Measurements from ENCODE around the gene GIN1.
"Not testable (repeated sequence)": the region's sequence is repeated elsewhere in the genome, so short reads cannot be mapped to it uniquely, and the experiment has no call there.

GIN1 gene

GRCh38 chr5:103090791-103091190 is 29.1 kb downstream of the GIN1 start:
- ChIA-PET CTCF (interaction anchor here (0.7 kb wide), 1 partner anchor 28 kb away, joined by 3 read pairs; no protein-coding TSS in a partner anchor), POLR2A (no interaction called here)
- TF ChIP-seq, protein P1, sequence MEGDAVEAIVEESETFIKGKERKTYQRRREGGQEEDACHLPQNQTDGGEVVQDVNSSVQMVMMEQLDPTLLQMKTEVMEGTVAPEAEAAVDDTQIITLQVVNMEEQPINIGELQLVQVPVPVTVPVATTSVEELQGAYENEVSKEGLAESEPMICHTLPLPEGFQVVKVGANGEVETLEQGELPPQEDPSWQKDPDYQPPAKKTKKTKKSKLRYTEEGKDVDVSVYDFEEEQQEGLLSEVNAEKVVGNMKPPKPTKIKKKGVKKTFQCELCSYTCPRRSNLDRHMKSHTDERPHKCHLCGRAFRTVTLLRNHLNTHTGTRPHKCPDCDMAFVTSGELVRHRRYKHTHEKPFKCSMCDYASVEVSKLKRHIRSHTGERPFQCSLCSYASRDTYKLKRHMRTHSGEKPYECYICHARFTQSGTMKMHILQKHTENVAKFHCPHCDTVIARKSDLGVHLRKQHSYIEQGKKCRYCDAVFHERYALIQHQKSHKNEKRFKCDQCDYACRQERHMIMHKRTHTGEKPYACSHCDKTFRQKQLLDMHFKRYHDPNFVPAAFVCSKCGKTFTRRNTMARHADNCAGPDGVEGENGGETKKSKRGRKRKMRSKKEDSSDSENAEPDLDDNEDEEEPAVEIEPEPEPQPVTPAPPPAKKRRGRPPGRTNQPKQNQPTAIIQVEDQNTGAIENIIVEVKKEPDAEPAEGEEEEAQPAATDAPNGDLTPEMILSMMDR (IDR thresholded peaks at IDR 0.05; ENCODE audit: insufficient read depth, low read length, missing control alignments): no peak
- H3K4me3 ChIP-seq (ENCODE audit: low read depth, low read length): no peak overlapping the region
- no peak for DNase-seq (ENCODE audit: low read depth, low spot score)

GRCh38 chr5:103089272-103089671 is 30.7 kb downstream of the GIN1 start:
- no peak for DNase-seq (ENCODE audit: low read depth, low spot score)
- no peak overlapping the region for H3K4me3 ChIP-seq (ENCODE audit: low read depth, low read length)
- ChIA-PET POLR2A (no interaction called here), CTCF (no interaction called here)
- TF ChIP-seq, protein P1 (IDR thresholded peaks at IDR 0.05; ENCODE audit: insufficient read depth, low read length, missing control alignments): no peak

DNA sequence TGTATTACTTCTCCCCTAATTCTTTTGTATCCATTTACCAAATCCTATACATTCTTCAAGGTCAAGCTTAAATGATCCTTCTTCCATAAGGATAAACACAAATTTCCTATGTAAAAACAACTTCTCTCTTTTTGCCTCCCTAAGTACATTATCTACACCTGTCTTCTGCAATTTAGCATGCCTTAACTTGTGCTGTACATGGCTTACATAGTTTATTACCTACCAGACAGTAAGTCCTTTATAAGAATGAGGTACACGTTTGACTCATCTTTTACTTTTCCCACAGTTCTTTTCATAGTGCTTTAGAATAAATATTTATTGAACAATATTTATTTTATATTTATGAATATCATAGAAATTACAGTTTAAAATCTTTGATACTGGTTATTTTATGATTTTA is 33.4 kb downstream of the GIN1 start:
- no peak overlapping the region for H3K4me3 ChIP-seq (ENCODE audit: low read depth, low read length)
- TF ChIP-seq, protein P1 (IDR thresholded peaks at IDR 0.05; ENCODE audit: insufficient read depth, low read length, missing control alignments): no peak
- CTCF ChIA-PET: no interaction called here
- DNase-seq (ENCODE audit: low read depth, low spot score): no peak
- POLR2A ChIA-PET: no interaction called here

DNA sequence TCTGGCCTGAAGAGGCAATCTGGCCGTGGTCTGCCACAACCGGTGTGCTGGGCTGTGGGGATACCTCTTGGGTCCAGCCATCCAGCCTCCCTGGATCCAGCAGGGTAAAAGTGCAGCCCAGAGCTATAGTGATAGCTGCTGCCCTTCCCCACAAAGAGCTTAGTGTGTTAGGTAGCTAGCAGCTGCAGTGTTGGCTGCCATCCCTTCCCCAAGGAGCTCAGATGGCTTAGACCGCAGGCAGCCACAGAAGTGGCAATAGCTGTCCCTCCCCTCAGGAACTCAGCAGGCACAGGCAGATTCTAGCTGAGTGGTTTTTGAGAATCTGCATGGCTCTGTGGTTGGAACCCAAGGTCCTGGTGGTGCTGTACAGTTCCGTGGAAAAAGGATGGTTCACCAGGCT is 40.1 kb downstream of the GIN1 start:
- ChIA-PET CTCF (no interaction called here), POLR2A (no interaction called here)
- TF ChIP-seq, protein P1 (IDR thresholded peaks at IDR 0.05; ENCODE audit: insufficient read depth, low read length, missing control alignments): no peak
- no peak overlapping the region for H3K4me3 ChIP-seq (ENCODE audit: low read depth, low read length)
- no peak for DNase-seq (ENCODE audit: low read depth, low spot score)

DNA sequence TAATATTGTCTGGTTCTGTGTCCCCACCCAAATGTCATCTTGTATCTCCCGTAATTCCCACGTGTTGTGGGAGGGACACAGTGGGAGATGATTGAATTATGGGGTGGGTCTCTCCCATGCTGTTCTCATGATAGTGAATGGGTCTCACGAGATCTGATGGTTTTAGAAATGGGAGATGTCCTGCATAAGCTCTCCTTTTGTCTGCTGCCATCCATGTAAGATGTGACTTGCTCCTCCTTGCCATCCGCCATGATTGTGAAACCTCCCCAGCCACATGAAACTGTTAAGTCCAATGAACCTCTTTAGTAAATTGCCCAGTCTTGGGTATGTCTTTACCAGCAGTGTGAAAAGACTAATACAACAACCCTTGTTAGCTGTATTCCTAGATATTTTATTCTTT is 44.5 kb downstream of the GIN1 start:
- DNase-seq (ENCODE audit: low read depth, low spot score): no peak
- CTCF ChIA-PET: no interaction called here
- TF ChIP-seq, protein P1 (IDR thresholded peaks at IDR 0.05; ENCODE audit: insufficient read depth, low read length, missing control alignments): no peak
- no peak overlapping the region for H3K4me3 ChIP-seq (ENCODE audit: low read depth, low read length)
- POLR2A ChIA-PET: no interaction called here

DNA sequence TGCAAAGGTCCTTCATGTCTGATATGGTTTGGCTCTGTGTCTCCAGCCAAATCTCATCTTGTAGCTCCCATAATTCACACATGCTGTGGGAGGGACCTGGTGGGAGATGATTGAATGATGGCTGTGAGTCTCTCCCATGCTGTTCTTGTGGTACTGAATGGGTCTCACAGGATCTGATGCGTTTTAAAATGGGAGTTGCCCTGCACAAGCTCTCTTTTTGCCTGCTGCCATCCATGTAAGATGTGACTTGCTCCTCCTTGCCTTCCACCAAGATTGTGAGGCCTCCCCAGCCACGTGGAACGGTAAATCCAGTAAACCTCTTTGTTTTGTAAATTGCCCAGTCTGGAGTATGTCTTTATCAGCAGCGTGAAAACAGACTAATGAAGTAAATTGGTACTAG is 46.4 kb downstream of the GIN1 start:
- DNase-seq (ENCODE audit: low read depth, low spot score); POLR2A ChIA-PET; CTCF ChIA-PET; H3K4me3 ChIP-seq (ENCODE audit: low read depth, low read length): not testable (repeated sequence)

DNA sequence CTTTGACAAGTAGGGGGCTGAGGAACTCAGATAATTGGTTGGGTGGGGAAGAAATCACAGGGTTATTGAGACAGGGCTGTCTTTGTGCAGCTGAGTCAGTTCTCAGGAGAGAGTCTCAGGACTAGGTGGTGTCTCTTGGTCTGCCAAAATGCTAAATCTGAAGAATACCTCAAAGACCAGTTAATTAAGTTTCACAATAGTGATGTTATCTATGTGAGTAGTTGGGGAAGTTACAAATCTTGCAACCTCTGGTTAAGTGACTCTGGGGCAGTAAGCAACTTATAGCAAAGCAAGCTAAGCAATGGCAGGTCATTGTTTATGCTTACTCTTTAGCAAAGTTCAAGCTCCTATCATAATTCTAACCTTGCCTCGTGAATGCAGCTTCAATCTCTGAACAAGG is 53.6 kb downstream of the GIN1 start:
- ChIA-PET CTCF (no interaction called here), POLR2A (no interaction called here)
- H3K4me3 ChIP-seq (ENCODE audit: low read depth, low read length): no peak overlapping the region
- no peak for DNase-seq (ENCODE audit: low read depth, low spot score)
- TF ChIP-seq, protein P1 (IDR thresholded peaks at IDR 0.05; ENCODE audit: insufficient read depth, low read length, missing control alignments): no peak

Data from AG04449 (cell line).